K562 (cell line): ENCODE data around the gene KCNJ4. TPM values are rescaled to one million over a fixed set of nuclear protein-coding genes. Genes with fewer than 3 reads are reported as not detected.
A peak's percentile ranks its signal among the peaks of the same experiment; 100 is the strongest.

Experiments used
- ATAC-seq: fragments of 200-7000 bp; cut with Tn5 transposase; 3 replicates; pipeline ENCODE4 v1.9.1; 2020; ENCODE audit warnings: moderate library complexity
- BruUV-seq: library from RNA; stranded (reverse); fragments of 400-500 nt; replicated peaks from 2 replicates; lab custom pipeline; 2021; lab: Mats Ljungman, UMichigan
- CTCF ChIA-PET: fragments of 300-600 bp; formaldehyde crosslinking; extraction: SDS; loops from one replicate; lab custom pipeline; 2021; ENCODE audit warnings: low intra/inter-chr PET ratio; lab: Yijun Ruan, JAX
- POLR2A ChIA-PET: fragments of 300-600, 350-650 bp; sonication (Branson Sonifier 250); formaldehyde crosslinking; extraction: SDS; loops from one replicate; lab custom pipeline; 2021; ENCODE audit warnings: antibody characterized with exemption, inconsistent platforms; lab: Yijun Ruan, JAX
- DNase-seq, 4 experiments: peaks; one replicate each; pipeline versions ENCODE4 v3.0.0 to v3.0.0-alpha.2; 2011 to 2018; ENCODE audit warnings: low spot score in 3 of 4, mixed read lengths in 3 of 4; ENCODE audit errors: extremely low read depth in 1 of 4
- FAIRE-seq: peaks from 2 replicates; lab custom pipeline; 2011; peaks lifted over from hg19 to GRCh38; lab: Jason Lieb, UNC
- H2AFZ ChIP-seq: 2 replicates; pipeline ENCODE4 v1.6.0; 2011; ENCODE audit warnings: low read depth, low read length, control low read depth, inconsistent platforms
- H3K27ac ChIP-seq: fragments of 200-600 bp; 3 replicates; pipeline ENCODE4 v1.8.0; 2011; ENCODE audit warnings: low read depth, mild to moderate bottlenecking, control low read depth, inconsistent platforms, low read length, moderate library complexity, mixed read lengths; ENCODE audit errors: extremely low read depth
- H3K27me3 ChIP-seq, 2 experiments: fragments of 300-600 bp in 1 of 2; 2 replicates in 1 of 2; 3 replicates in 1 of 2; pipeline versions ENCODE4 v1.6.0 to v1.8.0; 2011; ENCODE audit warnings: inconsistent platforms in 2 of 2, low read length in 2 of 2, mild to moderate bottlenecking in 1 of 2, mixed read lengths in 1 of 2, moderate library complexity in 1 of 2; ENCODE audit not compliant: control insufficient read depth in 2 of 2, insufficient read depth in 2 of 2
- H3K36me3 ChIP-seq: fragments of 300-600 bp; 3 replicates; pipeline ENCODE4 v1.8.0; 2011; ENCODE audit warnings: mild to moderate bottlenecking, low read length, inconsistent platforms; ENCODE audit not compliant: control insufficient read depth, insufficient read depth
- H3K4me1 ChIP-seq, 2 experiments: fragments of 200-600 bp in 1 of 2; replicated peaks in 1 of 2; 2 replicates in 1 of 2; 3 replicates in 1 of 2; pipeline versions ENCODE4 v1.5.1 to v1.8.0; 2011; ENCODE audit warnings: inconsistent platforms in 2 of 2, low read length in 2 of 2, mild to moderate bottlenecking in 1 of 2, mixed read lengths in 1 of 2, moderate library complexity in 1 of 2; ENCODE audit not compliant: control insufficient read depth in 2 of 2, insufficient read depth in 2 of 2
- H3K4me2 ChIP-seq: 2 replicates; pipeline ENCODE4 v1.6.1; 2011; ENCODE audit warnings: low read length, control low read depth, inconsistent platforms, mixed read lengths; ENCODE audit not compliant: insufficient read depth
- H3K4me3 ChIP-seq: fragments of 200-600 bp; sonication (generic), shearing (Covaris generic); 2 replicates; pipeline ENCODE4 v1.5.1; 2016; ENCODE audit warnings: control low read depth, inconsistent platforms
- H3K79me2 ChIP-seq: fragments of 200-600 bp; 3 replicates; pipeline ENCODE4 v1.8.0; 2011; ENCODE audit warnings: low read length, inconsistent platforms; ENCODE audit not compliant: control insufficient read depth, insufficient read depth
- H3K9ac ChIP-seq, 2 experiments: 2 replicates each; pipeline versions ENCODE4 v1.6.0 to v1.6.1; 2011; ENCODE audit warnings: low read depth in 2 of 2, low read length in 2 of 2, control low read depth in 1 of 2, inconsistent platforms in 1 of 2, mild to moderate bottlenecking in 1 of 2, mixed read lengths in 1 of 2; ENCODE audit not compliant: insufficient read depth in 1 of 2
- H3K9me1 ChIP-seq: one replicate; pipeline ENCODE4 v1.6.0; 2011; ENCODE audit warnings: inconsistent platforms, mild to moderate bottlenecking, low read length, moderate library complexity; ENCODE audit not compliant: control insufficient read depth, insufficient read depth
- H3K9me3 ChIP-seq: replicated peaks from 2 replicates; pipeline ENCODE4 v1.5.1; 2011; ENCODE audit warnings: low read depth, low read length, inconsistent platforms; ENCODE audit not compliant: control insufficient read depth, insufficient read depth
- H4K20me1 ChIP-seq: replicated peaks from 2 replicates; pipeline ENCODE4 v1.6.1; 2011; ENCODE audit warnings: low read length, inconsistent platforms, mixed read lengths; ENCODE audit not compliant: control insufficient read depth, insufficient read depth
- E2F3 ChIP-seq: fragments of 250-450 bp; sonication (Bioruptor Pico); IDR thresholded peaks from 2 replicates; pipeline ENCODE4 v1.4.0; 2020; ENCODE audit warnings: mild to moderate bottlenecking
- EP400 ChIP-seq: fragments of 450-650 bp; IDR thresholded peaks from 2 replicates; pipeline ENCODE4 v1.6.1; 2017; ENCODE audit warnings: antibody characterized with exemption, mild to moderate bottlenecking, moderate library complexity
- HOMEZ ChIP-seq: fragments of 250-450 bp; sonication (Bioruptor Pico); IDR thresholded peaks from 2 replicates; pipeline ENCODE4 v1.4.0; 2020; ENCODE audit warnings: mild to moderate bottlenecking, moderate library complexity
- NFRKB ChIP-seq: fragments of 450-650 bp; IDR thresholded peaks from 2 replicates; pipeline ENCODE4 v1.6.1; 2016; ENCODE audit warnings: low read depth
- THAP7 ChIP-seq: fragments of 250-450 bp; sonication (Bioruptor Pico); IDR thresholded peaks from 2 replicates; pipeline ENCODE4 v1.5.0; 2021
- WGBS: fragments of 100-300 bp; shearing (Covaris generic); methylation state at CpG from one replicate; pipeline ENCODE4 v1.1.6; 2016; ENCODE audit warnings: low coverage, mixed read lengths; ENCODE audit not compliant: insufficient coverage; ENCODE audit errors: missing lambda C conversion rate; 5-methylcytosine and 5-hydroxymethylcytosine counted together
- in situ Hi-C: fragments of 300-500 bp; cut with MboI; formaldehyde crosslinking; loops from 4 replicates; pipeline ENCODE4 v1.15.0; 2018; ENCODE audit warnings: inconsistent platforms, mixed read lengths
- intact Hi-C: fragments of 100-400 bp; cut with micrococcal nuclease; formaldehyde crosslinking; loops from 2 replicates; pipeline ENCODE4 v1.14.2; 2022
- polyA plus RNA-seq, 8 experiments: library from polyadenylated mRNA; depleted of rRNA in 4 of 8; stranded (reverse) in 5 of 8; unstranded in 3 of 8; fragments of >200 nt; fragmentation: Nextera tagmentation in 2 of 8; fragmentation: Illumina TruSeq in 1 of 8; extraction: Ambion mirVana in 2 of 8; extraction: Trizol in 1 of 8; gene quantifications; 2 replicates each; pipeline versions ENCODE4 v1.2.1 to v1.2.3, GENCODE V29; 2011 to 2014; ENCODE audit warnings: inconsistent platforms in 1 of 8, missing spikeins in 1 of 8
- total RNA-seq, 7 experiments: library from RNA; depleted of rRNA in 6 of 7; stranded (reverse); fragments of >200 nt in 6 of 7; fragmentation: Illumina TruSeq in 2 of 7; extraction: Trizol in 2 of 7; gene quantifications; 2 replicates each; pipeline versions ENCODE4 v1.2.1 to v1.2.3, GENCODE V29; 2011 to 2021; ENCODE audit warnings: low replicate concordance in 1 of 7
- TF ChIP-seq, protein P1 (sequence below): sonication (generic); formaldehyde crosslinking; IDR thresholded peaks from 2 replicates; pipeline ENCODE4 v1.8.1; 2023; ENCODE audit warnings: mild to moderate bottlenecking, missing genetic modification reagents
- TF ChIP-seq, protein P2 (sequence below): fragments of 250-450 bp; sonication (Bioruptor Pico); IDR thresholded peaks from 2 replicates; pipeline ENCODE4 v1.5.1; 2021; ENCODE audit warnings: mild to moderate bottlenecking
- TF ChIP-seq, protein P3 (sequence below): IDR thresholded peaks from 2 replicates; pipeline ENCODE4 v1.6.1; 2011; ENCODE audit not compliant: insufficient read length; ENCODE audit errors: extremely low read depth

KCNJ4 gene
- total and polyA plus RNA-seq, 9 of the 15 experiments (the other 6 are each of a cell fraction or from before 2014, with no cell fraction given) = 0.07 to 0.55 (median 0.09) TPM; not detected in 4

- Histone ChIP-seq H3K9ac (no peak overlapping the region), H3K4me3 (no peak overlapping the region), H3K9me1 (no peaks in the 10 kb centered on the region), H3K27me3 (no peaks in the 10 kb centered on the region), H4K20me1 (no peaks in the 10 kb centered on the region), H3K36me3 (no peaks in the 10 kb centered on the region), H3K4me1 (peaks cover 0 to 27% of the 10 kb centered on the region in 2 experiments; a peak in 3 of 5 replicates), H3K27ac (no peak overlapping the region), H3K4me2 (no peak overlapping the region), H2AFZ (no peak overlapping the region), H3K9me3 (no peaks in the 10 kb centered on the region), H3K79me2 (no peaks in the 10 kb centered on the region)
- POLR2A ChIA-PET = no interaction called here
- CTCF ChIA-PET = no interaction called here
- ATAC-seq (no peak), FAIRE-seq (no peak), DNase-seq (no peak)
- no TSS peak for BruUV-seq
- intact Hi-C loops (no loop called here), in situ Hi-C loops (no loop called here)
- WGBS = 67% methylated on average over 21 of the region's 31 CpGs
- TF ChIP-seq E2F3 (CRISPR knock-in tag) = no peak
- TF ChIP-seq, protein P1, sequence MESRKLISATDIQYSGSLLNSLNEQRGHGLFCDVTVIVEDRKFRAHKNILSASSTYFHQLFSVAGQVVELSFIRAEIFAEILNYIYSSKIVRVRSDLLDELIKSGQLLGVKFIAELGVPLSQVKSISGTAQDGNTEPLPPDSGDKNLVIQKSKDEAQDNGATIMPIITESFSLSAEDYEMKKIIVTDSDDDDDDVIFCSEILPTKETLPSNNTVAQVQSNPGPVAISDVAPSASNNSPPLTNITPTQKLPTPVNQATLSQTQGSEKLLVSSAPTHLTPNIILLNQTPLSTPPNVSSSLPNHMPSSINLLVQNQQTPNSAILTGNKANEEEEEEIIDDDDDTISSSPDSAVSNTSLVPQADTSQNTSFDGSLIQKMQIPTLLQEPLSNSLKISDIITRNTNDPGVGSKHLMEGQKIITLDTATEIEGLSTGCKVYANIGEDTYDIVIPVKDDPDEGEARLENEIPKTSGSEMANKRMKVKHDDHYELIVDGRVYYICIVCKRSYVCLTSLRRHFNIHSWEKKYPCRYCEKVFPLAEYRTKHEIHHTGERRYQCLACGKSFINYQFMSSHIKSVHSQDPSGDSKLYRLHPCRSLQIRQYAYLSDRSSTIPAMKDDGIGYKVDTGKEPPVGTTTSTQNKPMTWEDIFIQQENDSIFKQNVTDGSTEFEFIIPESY (CRISPR knock-in tag) = peak; percentile 37; the same call in 1 of the 2 replicates
Observed at GRCh38 chr22:38427940-38428339, 27.1 kb downstream of the KCNJ4 start.

DNA sequence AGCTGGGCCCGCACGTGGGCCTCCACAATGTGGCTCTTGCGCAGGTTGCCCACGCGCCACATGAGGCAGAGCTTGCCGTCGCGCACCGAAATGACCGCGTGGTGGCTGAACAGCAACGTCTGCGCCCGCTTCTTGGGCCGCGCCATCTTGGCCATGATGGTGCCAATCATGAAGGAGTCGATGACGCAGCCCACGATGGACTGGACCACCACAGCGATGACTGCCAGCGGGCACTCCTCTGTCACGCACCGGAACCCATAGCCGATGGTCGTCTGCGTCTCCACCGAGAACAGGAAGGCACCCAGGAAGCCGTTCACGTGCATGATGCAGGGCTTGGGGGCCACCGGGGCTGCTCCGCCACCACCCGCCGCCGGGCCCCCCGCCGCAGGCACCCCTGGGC lies 27.5 kb downstream of the KCNJ4 start:
- ATAC-seq (no peak), FAIRE-seq (no peak), DNase-seq (no peak)
- Histone ChIP-seq H3K4me3 (no peak overlapping the region), H3K4me1 (peaks cover under 1 to 30% of the 10 kb centered on the region in 2 experiments; a peak in 3 of 5 replicates), H3K9ac (no peak overlapping the region), H2AFZ (no peak overlapping the region), H3K36me3 (no peaks in the 10 kb centered on the region), H3K4me2 (no peak overlapping the region), H3K27ac (no peak overlapping the region), H3K27me3 (no peaks in the 10 kb centered on the region), H4K20me1 (no peaks in the 10 kb centered on the region), H3K9me1 (no peaks in the 10 kb centered on the region), H3K79me2 (no peaks in the 10 kb centered on the region), H3K9me3 (no peaks in the 10 kb centered on the region)
- intact Hi-C loops = no loop called here
- BruUV-seq = no TSS peak
- ChIA-PET POLR2A (no interaction called here), CTCF (no interaction called here)
- in situ Hi-C loops = no loop called here
- 68% methylated on average over 20 of the region's 36 CpGs for WGBS
- TF ChIP-seq NFRKB (no peak), HOMEZ (CRISPR knock-in tag) (no peak), EP400 (no peak), THAP7 (no peak)
- TF ChIP-seq, protein P2, sequence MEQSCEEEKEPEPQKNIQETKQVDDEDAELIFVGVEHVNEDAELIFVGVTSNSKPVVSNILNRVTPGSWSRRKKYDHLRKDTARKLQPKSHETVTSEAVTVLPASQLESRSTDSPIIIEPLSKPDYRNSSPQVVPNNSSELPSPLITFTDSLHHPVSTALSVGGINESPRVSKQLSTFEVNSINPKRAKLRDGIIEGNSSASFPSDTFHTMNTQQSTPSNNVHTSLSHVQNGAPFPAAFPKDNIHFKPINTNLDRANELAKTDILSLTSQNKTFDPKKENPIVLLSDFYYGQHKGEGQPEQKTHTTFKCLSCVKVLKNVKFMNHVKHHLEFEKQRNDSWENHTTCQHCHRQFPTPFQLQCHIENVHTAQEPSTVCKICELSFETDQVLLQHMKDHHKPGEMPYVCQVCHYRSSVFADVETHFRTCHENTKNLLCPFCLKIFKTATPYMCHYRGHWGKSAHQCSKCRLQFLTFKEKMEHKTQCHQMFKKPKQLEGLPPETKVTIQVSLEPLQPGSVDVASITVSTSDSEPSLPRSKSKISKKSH (CRISPR knock-in tag) = no peak
- TF ChIP-seq, protein P3, sequence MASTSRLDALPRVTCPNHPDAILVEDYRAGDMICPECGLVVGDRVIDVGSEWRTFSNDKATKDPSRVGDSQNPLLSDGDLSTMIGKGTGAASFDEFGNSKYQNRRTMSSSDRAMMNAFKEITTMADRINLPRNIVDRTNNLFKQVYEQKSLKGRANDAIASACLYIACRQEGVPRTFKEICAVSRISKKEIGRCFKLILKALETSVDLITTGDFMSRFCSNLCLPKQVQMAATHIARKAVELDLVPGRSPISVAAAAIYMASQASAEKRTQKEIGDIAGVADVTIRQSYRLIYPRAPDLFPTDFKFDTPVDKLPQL = no peak
